ENCODE measurements around the gene NFATC2IP.

- no peak for TF ChIP-seq EP300 (IDR thresholded peaks at IDR 0.05; ENCODE audit: borderline replicate concordance in 1 of 2, low read depth in 2 of 2, low read length in 2 of 2)
- TF ChIP-seq RAD21 (IDR thresholded peaks at IDR 0.05 in 1 of 2, conservative IDR thresholded peaks at IDR 0.05 in 1 of 2; ENCODE audit: low read depth in 2 of 2, low read length in 2 of 2), result no peak
- TF ChIP-seq CTCF (IDR thresholded peaks at IDR 0.05; ENCODE audit: control extremely low read depth in 1 of 3, insufficient read depth in 1 of 3, low read depth in 1 of 3, low read length in 3 of 3), result no peak
- no peak for TF ChIP-seq POLR2A (IDR thresholded peaks at IDR 0.05; ENCODE audit: control extremely low read depth in 1 of 2, low read depth in 2 of 2, low read length in 2 of 2)
These were observed 48.9 kb upstream of the NFATC2IP start for GRCh38 chr16:28901862-28902261.

All from H1 (cell line).